GM19324 (cell line): ENCODE results near the gene CFLAR.
A peak's percentile ranks its signal among the peaks of the same experiment; 100 is the strongest.
"Not testable (repeated sequence)": the region's sequence is repeated elsewhere in the genome, so short reads cannot be mapped to it uniquely, and the experiment has no call there.

Source experiments
- ATAC-seq: cut with Tn5 transposase; IDR thresholded peaks from one replicate; pipeline ENCODE4 v1.9.1; 2021; ENCODE audit warnings: mild to moderate bottlenecking, moderate library complexity; ENCODE audit not compliant: unreplicated experiment, low FRiP score

Gene CFLAR

DNA sequence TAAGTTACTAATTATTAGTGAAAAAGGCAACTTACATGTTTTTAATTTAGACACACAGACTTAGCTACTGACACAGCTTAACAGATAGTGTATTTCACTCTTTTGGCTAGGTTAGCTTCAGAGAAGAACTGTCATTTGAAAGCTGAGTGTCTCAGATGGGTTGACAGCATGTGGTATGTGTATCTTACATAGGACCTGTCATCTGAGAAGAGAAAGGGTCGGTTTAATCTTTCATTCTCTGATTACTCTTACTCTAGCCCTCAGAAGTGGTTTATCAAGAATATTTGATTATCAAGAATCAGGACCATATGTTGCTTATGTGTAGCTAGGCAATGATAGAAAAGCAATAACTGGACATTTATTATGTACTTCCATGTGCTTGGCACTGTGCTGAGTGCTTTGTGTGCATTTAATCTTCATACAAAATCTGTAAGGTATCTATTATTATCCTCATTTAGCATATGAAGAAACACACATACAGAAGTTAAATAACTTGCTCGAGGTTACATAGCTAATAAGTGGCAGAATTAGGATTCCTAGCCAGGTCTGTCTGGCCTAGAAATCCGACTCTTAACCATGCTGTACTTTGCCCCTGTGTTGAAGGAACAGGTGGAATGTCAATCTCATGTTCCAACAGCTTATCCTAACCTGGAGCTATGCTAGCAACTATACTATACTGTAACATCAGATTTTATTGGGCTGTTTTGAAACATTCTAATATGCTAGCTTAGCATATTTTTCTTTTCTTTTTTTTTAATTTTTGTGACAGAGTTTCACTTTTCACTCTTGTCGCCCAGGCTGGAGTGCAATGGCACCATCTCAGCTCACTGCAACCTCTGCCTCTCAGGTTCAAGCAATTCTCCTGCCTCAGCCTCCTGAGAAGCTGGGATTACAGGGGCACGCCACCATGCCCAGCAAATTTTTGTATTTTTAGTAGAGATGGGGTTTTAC is 28.4 kb downstream of the CFLAR start:
- ATAC-seq: no peak

GRCh38 chr2:201148434-201148990 is 32.5 kb downstream of the CFLAR start:
- no peak for ATAC-seq

DNA sequence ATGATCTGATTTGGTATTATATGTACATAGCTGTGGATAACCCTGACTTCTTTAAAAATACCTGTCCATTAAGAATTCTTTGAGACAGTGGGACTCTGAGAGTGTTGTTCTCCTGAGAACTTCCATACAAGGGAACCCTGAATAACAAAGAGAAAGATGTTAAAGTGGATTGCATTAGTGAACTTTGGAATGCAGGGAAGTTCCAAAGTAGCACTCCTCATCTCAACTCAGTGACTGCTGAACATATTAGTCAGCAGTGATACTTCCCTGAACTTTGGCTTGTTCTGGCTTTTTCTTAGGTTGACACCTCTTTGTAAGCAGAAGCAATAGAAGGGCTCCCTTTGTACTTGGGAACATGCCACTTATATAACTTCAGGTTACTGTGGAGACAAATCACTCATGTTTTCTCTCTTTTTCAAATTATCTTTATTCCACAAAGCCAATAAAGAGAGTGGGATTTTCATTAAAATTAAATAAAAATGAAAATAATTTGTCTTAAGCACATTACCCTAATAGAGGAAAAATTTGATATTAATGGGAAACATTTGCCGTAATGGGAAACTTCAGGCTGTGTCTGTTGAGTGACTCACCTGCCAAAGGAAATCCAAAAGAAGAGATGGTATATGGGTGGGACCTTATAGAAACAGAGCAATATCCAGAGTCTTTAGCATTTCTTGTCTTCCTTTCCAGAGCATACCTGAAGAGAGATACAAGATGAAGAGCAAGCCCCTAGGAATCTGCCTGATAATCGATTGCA is 33.3 kb downstream of the CFLAR start:
- ATAC-seq: no peak

GRCh38 chr2:201149821-201150165 is 33.8 kb downstream of the CFLAR start:
- not testable (repeated sequence) for ATAC-seq

DNA sequence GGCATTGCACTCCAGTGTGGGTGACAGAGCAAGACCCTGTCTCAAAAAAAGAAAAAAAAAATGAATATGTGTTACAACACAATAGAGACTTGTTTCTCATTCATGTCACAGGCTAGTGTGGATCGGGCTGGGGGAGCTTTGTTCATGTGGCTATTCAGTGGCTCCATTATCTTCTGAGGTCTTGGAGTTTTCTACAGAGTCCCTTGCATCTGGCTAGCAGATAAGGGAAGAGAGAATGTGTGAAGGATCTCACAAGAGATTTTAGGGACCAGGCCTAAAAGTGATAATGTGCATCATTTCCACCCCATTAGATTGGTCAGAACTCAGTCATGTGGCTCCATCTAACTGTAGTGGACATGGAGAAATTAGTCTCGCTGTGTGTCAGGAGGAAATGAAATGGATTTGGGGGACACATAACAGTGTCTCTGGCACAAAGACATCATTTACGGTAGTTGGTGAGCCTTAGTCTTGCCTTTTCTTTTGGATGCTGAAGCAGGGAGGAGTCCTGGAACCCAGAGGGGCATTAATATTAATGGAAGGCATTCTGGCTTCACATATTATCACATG is 34.6 kb downstream of the CFLAR start:
- ATAC-seq: no peak

DNA sequence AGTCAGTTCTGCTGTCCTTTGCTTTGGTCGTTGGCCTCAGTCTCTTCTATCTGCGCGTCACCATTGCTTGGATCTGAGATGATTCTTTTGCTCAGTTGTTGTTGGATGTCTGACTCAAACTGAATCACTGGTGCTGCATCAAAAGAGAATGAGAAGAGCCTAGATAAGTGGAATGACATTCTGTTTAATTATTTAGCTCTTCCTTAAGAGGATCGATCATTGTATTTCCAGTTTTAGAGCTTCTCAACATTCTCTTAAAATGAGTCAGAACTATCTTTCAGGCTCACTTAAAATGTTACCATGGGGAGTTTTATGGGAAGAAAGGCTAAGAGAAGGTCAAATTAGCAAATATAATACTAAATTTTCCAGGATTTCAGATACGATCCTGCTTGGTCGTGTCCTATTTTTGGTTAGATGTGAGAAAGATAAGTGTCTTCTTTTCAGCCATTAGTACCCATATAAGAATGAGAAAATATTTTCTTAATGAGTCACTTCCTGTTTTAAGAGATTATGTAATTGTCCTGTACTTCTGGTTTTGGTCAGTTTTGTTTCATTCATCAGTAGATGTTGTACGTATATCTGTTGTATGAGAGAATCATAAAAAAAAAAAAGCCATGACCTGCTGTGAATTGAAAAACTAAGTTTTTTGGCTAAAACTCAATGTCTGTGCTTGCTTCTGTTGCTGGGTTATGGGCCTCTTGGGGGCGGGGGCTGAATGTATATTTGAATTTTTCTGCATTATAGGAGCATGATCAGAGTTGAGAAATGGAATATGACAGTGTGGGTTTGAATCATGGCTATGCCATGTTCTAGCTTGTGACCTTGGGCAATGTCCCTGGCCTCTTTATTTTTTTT is 35.4 kb downstream of the CFLAR start:
- ATAC-seq: no peak

DNA sequence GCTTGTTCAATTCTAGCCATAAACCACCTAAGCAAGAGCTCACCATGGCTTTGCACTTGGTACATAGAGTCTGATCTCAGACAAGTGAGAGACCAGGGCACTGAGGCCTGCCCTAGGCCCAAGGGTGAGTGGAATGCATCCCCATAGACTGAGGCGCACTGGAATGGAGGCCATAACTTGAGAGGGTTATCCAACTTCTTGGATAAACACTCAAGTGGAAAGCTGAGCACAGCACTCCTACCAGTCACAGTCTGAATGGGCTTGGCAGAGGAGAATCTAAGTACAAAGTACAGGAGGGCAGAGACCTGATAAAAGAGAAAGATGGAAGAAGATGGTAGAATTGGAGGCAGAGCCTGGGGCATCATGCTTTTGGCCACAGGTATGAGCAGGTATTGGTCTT is 36.6 kb downstream of the CFLAR start:
- ATAC-seq: no peak

GRCh38 chr2:201152999-201153815 is 37.2 kb downstream of the CFLAR start:
- no peak for ATAC-seq

GRCh38 chr2:201154615-201155399 is 38.8 kb downstream of the CFLAR start:
- ATAC-seq: no peak

DNA sequence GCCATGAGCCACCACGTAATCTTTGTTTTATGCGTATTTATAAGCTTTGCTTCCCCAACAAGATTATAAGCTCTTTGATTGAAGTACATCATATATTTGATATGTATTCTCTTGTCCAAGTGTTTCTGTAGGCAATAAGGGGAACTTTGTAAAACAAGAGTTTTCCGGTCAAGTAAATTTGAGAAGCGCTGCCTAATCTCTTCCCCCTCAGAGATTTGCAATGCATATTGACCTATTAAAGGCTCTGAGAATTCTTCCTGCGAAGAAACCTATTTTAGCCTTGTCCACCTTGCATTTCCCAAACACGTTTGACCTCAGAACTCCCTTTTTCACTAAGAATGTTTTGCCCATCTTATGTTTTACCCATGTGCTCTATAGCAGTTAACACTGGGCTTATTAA is 40.1 kb downstream of the CFLAR start:
- ATAC-seq: no peak

DNA sequence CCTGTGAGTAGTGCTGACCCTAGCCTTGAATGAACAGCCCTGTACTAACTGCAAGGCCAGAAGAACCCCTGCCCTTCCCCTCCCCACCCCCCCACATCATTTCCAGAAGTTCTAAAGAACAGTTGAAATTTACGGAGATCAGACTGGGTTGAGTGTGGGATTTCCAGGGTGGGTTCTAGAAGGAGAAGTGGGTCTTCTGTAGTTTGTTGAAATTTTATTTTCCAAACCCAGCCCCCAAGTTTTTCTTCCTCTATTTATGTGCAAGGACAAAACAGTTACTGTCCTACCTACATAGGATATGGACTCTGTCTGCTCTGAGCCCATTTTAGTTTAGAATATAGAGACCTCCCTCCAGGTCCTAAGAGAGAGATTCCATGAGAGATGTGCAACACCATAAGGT is 40.7 kb downstream of the CFLAR start:
- no peak for ATAC-seq

- ATAC-seq: peak; percentile 15
Observed at GRCh38 chr2:201157694-201158093, 41.7 kb downstream of the CFLAR start.

DNA sequence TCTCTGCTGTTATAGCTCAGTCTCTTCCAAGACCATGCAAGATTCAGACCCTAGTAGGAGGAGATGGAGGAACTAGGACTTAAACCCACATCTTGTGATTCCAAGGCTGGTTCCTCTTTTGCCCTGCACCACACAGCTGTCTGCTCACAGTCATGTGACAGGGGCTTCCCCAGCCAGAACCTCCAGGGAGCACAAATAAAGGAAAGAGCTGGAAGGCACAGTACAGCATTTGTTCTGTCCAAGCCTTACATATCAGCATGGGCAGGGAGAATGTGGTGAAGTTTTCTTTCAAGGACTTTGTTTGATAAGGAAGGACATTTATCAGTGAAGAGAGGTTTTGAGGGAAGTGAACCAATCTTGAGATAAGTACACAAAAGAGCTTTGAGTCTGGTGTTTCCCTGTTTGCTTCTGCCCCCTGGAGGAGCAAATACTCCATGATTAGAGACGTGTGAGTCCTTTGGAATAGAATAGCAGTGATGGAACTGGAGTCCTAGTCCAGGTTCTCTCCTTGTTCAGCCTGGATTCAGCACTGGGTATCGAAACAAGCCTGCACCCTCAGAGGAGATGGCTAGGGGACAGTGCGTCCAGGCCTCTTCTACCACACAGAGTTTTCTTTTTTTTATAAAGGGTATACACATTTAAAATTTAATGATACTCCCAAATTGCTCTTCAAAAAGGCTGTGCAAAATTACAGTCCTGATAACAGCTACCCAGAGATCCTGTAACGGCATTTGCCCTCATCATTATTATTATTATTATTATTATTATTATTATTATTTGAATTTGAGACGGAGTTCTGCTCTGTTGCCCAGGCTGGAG is 42.4 kb downstream of the CFLAR start:
- ATAC-seq: peak; percentile 85

GRCh38 chr2:201164166-201164565 is 48.2 kb downstream of the CFLAR start:
- ATAC-seq: no peak

DNA sequence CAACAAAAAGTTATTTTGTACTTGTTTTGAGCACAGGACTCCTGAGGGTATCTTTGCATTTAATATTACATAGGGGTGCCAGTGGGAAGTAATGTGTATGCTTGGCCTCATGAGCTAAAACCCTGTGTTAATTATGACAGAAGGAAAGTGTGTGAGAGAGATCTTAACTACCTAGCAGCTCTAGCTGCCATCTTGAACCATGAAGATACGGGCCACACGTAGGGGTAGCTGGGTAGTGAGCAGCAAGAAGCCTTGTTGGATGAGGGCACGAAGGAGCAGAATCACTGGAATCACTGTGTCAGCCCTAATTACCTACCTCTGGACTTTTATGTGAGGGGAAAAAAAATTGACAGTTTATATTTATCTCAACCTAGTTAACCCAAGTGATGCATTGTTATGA is 51.6 kb downstream of the CFLAR start:
- ATAC-seq: no peak

GRCh38 chr2:201168496-201168895 is 52.5 kb downstream of the CFLAR start:
- ATAC-seq: not testable (repeated sequence)

DNA sequence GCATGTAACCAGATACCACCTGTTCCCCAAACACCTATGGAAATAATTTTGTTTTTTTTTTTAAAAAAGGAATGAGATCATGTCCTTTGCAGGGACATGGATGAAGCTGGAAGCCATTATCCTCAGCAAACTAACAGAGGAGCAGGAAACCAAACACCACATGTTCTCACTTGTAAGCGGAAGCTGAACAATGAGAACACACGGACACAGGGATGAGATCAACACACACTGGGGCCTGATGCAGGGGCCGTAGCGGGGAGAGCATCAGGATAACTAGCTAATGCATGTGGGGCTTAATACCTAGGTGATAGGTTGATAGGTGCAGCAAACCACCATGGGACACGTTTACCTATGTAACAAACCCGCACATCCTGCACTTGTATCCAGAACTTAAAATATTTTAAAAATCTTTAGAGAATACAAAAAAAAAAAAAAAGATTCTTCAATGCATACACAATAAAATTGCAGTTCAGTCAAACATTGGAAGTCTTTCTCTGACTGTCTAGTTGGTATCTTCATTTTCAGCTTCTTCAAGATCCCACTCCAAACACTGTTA is 55.4 kb downstream of the CFLAR start:
- no peak for ATAC-seq
